Glutamatergic neuron (in vitro differentiated cells): ENCODE data around the gene CX3CL1. TPM values are rescaled to one million over a fixed set of nuclear protein-coding genes. Genes with fewer than 3 reads are reported as not detected.
"Not testable (repeated sequence)": the region's sequence is repeated elsewhere in the genome, so short reads cannot be mapped to it uniquely, and the experiment has no call there.

Experiments used
- DNase-seq: peaks from one replicate; pipeline ENCODE4 v3.0.0; 2022
- H3K27ac Mint-ChIP-seq: one replicate; pipeline ENCODE4 v1.8.0; 2020; ENCODE audit warnings: mild to moderate bottlenecking, mixed read lengths, inconsistent platforms; ENCODE audit not compliant: unreplicated experiment
- H3K27me3 Mint-ChIP-seq: one replicate; pipeline ENCODE4 v1.8.0; 2020; ENCODE audit warnings: mild to moderate bottlenecking, moderate library complexity, mixed read lengths, inconsistent platforms; ENCODE audit not compliant: unreplicated experiment
- H3K36me3 Mint-ChIP-seq: one replicate; pipeline ENCODE4 v1.8.0; 2020; ENCODE audit warnings: mild to moderate bottlenecking, mixed read lengths, inconsistent platforms; ENCODE audit not compliant: unreplicated experiment
- H3K4me1 Mint-ChIP-seq: one replicate; pipeline ENCODE4 v1.8.0; 2020; ENCODE audit warnings: mild to moderate bottlenecking, low read depth, mixed read lengths, inconsistent platforms; ENCODE audit not compliant: unreplicated experiment
- H3K4me3 Mint-ChIP-seq: one replicate; pipeline ENCODE4 v1.8.0; 2020; ENCODE audit warnings: mild to moderate bottlenecking, mixed read lengths, inconsistent platforms; ENCODE audit not compliant: unreplicated experiment
- H3K9me3 Mint-ChIP-seq: one replicate; pipeline ENCODE4 v1.8.0; 2020; ENCODE audit warnings: mild to moderate bottlenecking, moderate library complexity, mixed read lengths, inconsistent platforms; ENCODE audit not compliant: unreplicated experiment
- total RNA-seq: library from RNA; stranded (reverse); fragmentation: NEBNext Ultra II Directional; extraction: Animal tissue kit (Norgen Biotek cat#: 25700); gene quantifications from one replicate; pipeline ENCODE4 v1.2.1, GENCODE V29; 2021; ENCODE audit not compliant: unreplicated experiment
- TF ChIP-seq, protein P1 (sequence below): fragments of 200-600 bp; sonication (generic); IDR thresholded peaks from one replicate; pipeline ENCODE4 v1.5.0; 2021; ENCODE audit not compliant: partially characterized antibody, unreplicated experiment

The CX3CL1 gene
- total RNA-seq, 1 donor from 2014 or later, result not detected

DNA sequence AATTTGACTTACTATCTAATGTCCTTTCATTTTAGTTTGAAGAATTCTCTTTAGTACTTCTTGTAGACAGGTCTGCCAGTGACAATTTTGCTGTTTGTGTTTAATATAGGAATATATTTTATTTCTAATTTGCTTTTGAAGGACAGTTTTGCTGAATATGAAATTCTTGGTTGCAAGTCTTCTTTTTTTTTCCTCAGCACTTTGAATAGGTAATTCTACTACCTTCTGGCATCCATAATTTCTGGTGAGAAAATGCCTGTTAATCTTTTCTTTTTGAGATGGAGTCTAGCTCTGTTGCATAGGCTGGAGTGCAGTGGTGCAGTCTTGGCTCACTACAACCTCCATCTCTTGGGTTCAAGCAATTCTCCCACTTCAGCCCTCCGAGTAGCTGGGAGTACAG, 38.9 kb upstream of the CX3CL1 start:
- no peaks in the 10 kb centered on the region for H3K4me1 Mint-ChIP-seq
- DNase-seq, result no peak
- no peak overlapping the region for H3K27ac Mint-ChIP-seq
- H3K27me3 Mint-ChIP-seq, result no peaks in the 10 kb centered on the region
- peaks cover 4% of the 10 kb centered on the region for H3K36me3 Mint-ChIP-seq
- TF ChIP-seq, protein P1, sequence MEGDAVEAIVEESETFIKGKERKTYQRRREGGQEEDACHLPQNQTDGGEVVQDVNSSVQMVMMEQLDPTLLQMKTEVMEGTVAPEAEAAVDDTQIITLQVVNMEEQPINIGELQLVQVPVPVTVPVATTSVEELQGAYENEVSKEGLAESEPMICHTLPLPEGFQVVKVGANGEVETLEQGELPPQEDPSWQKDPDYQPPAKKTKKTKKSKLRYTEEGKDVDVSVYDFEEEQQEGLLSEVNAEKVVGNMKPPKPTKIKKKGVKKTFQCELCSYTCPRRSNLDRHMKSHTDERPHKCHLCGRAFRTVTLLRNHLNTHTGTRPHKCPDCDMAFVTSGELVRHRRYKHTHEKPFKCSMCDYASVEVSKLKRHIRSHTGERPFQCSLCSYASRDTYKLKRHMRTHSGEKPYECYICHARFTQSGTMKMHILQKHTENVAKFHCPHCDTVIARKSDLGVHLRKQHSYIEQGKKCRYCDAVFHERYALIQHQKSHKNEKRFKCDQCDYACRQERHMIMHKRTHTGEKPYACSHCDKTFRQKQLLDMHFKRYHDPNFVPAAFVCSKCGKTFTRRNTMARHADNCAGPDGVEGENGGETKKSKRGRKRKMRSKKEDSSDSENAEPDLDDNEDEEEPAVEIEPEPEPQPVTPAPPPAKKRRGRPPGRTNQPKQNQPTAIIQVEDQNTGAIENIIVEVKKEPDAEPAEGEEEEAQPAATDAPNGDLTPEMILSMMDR, result no peak
- no peaks in the 10 kb centered on the region for H3K9me3 Mint-ChIP-seq
- no peak overlapping the region for H3K4me3 Mint-ChIP-seq

DNA sequence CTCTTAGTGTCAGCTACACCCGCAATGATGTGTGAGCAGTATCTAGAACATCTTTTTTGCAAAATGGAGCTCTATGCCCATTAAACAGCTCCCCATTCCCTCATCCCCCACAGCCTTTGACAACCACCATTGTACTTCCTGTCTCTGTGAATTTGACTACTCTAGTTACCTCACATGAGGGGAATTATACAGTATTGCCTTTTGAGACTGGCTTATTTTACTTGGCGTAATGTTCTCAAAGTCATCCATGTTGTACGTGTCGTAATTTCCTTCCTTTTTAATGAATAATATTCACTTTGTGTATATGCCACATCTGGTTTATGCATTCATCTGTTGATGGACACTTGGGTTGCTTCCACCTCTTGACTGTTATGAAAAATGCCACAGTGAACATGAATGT, 36.9 kb upstream of the CX3CL1 start:
- DNase-seq, result no peak
- no peaks in the 10 kb centered on the region for H3K9me3 Mint-ChIP-seq
- TF ChIP-seq, protein P1, result no peak
- H3K4me1 Mint-ChIP-seq, result no peaks in the 10 kb centered on the region
- H3K36me3 Mint-ChIP-seq, result peaks cover 4% of the 10 kb centered on the region
- no peak overlapping the region for H3K27ac Mint-ChIP-seq
- H3K27me3 Mint-ChIP-seq, result no peaks in the 10 kb centered on the region
- H3K4me3 Mint-ChIP-seq, result no peak overlapping the region

DNA sequence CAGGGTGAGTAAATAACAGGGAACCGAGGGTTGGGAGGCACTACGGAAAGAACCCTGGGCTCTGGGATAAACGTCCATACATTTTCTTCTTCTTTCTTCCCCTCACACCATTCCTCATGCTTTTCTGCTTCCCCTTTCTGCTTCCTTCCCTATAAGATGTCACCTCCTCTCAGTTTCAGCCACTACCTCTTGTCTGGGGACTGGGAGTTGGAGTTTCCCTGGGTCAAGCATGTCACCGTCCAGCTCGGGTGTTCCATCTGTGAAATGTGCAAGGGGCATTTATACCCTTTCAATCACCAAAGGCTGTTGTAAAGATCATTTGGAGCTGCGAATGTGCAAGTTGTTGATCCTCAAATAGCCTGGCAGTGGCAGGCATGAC, 31.2 kb upstream of the CX3CL1 start:
- no peaks in the 10 kb centered on the region for H3K36me3 Mint-ChIP-seq
- TF ChIP-seq, protein P1, result no peak
- H3K4me3 Mint-ChIP-seq, result no peak overlapping the region
- DNase-seq, result no peak
- H3K9me3 Mint-ChIP-seq, result no peaks in the 10 kb centered on the region
- peaks cover 2% of the 10 kb centered on the region for H3K27me3 Mint-ChIP-seq
- no peaks in the 10 kb centered on the region for H3K4me1 Mint-ChIP-seq
- no peak overlapping the region for H3K27ac Mint-ChIP-seq

DNA sequence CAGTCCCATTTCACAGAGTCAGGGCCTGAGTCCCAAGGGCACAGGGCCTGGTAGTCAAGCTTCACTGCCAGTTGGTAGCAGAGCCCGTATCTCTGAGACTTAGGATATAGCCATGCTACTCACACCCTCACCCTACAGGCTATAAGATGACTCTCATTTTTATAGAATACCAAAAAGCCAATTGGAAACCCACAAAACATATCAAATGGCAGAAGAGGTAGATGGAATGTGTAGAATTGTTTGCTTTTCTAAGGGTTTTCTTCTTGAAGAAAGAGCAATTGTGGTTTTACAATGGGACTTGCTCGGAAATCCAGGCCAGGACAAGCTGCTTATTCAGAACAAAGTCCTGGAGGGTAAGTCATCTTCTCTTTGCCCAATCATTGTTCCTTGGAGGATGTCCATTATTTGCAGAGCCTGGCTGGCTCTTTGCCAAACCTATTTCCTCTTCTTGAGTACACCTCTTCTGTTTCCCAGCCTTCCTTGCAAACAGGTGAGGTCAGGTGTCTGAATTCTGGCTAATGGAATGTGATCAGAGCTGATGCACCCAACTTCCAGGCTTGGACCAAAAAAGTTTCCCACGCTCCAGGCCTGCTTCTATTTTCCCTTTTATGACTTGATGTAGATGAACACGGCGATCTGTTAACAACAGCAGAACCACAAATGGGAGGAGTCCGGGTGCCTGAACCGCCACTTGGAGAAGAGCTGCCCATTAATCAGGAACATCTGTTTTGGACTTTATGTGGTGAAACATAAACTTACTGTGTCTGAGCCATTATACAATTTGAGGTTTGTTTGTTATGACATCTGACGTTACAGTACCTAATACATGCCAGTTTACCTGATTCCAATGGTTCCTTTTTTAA, 30.6 kb upstream of the CX3CL1 start:
- DNase-seq, result no peak
- Mint-ChIP-seq H3K9me3 (no peaks in the 10 kb centered on the region), H3K4me1 (no peaks in the 10 kb centered on the region), H3K36me3 (no peaks in the 10 kb centered on the region), H3K27ac (no peak overlapping the region), H3K4me3 (no peak overlapping the region), H3K27me3 (peaks cover 2% of the 10 kb centered on the region)
- TF ChIP-seq, protein P1, result no peak

DNA sequence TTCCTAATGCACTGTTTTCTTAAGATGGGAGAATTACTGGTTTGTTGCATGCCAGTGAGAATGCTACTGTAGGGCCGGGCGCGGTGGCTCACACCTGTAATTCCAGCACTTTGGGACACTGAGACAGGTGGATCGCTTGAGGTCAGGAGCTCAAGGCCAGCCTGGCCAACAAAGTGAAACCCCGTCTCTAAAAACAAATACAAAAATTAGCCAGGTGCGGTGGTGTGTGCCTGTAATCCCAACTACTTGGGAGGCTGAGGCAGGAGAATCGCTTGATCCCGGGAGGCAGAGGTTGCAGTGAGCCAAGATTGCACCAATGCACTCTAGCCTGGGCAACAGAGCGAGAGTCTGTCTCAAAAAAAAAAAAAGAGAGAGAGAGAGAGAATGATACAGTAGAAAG, 29.7 kb upstream of the CX3CL1 start:
- H3K27ac Mint-ChIP-seq, DNase-seq, H3K4me3 Mint-ChIP-seq, H3K4me1 Mint-ChIP-seq, H3K36me3 Mint-ChIP-seq, H3K9me3 Mint-ChIP-seq, H3K27me3 Mint-ChIP-seq: not testable (repeated sequence)
